Measurements from ENCODE around the gene AKR7A3. TPM values are rescaled to one million over a fixed set of nuclear protein-coding genes. Genes with fewer than 3 reads are reported as not detected.

Gene AKR7A3
- polyA plus RNA-seq, 1 experiment: 0.19 TPM

- Histone ChIP-seq H3K4me3 (ENCODE audit: low read depth, low read length) (no peak overlapping the region), H3K9me3 (ENCODE audit: control insufficient read depth, insufficient read depth, low read length) (no peaks in the 10 kb centered on the region), H3K27me3 (ENCODE audit: control insufficient read depth, insufficient read depth, low read length) (no peaks in the 10 kb centered on the region), H3K27ac (ENCODE audit: low read depth, low read length) (no peak overlapping the region)
- TF ChIP-seq CTCF (IDR thresholded peaks at IDR 0.05; ENCODE audit: low read depth, low read length): no peak
- ChIA-PET POLR2A (interaction anchor here (0.7 kb wide), 1 partner anchor 289 kb away, joined by 3 read pairs; no protein-coding TSS in a partner anchor), CTCF (interaction anchor here (1.0 to 4.4 kb wide), 14 partner anchors 9 to 356 kb away, joined by 3 to 32 read pairs (median 6); partner anchors contain the start of genes EMC1 and MRTO4)
- no peak for DNase-seq (ENCODE audit: low read depth, low spot score)
These were observed 48.7 kb downstream of the AKR7A3 start for GRCh38 chr1:19239876-19240275.

- ChIA-PET POLR2A (no interaction called here), CTCF (no interaction called here)
- TF ChIP-seq CTCF (IDR thresholded peaks at IDR 0.05; ENCODE audit: low read depth, low read length): no peak
- Histone ChIP-seq H3K4me3 (ENCODE audit: low read depth, low read length) (no peak overlapping the region), H3K9me3 (ENCODE audit: control insufficient read depth, insufficient read depth, low read length) (no peaks in the 10 kb centered on the region), H3K27ac (ENCODE audit: low read depth, low read length) (no peak overlapping the region), H3K27me3 (ENCODE audit: control insufficient read depth, insufficient read depth, low read length) (no peaks in the 10 kb centered on the region)
- no peak for DNase-seq (ENCODE audit: low read depth, low spot score)
These were observed 54.3 kb downstream of the AKR7A3 start for GRCh38 chr1:19234224-19234623.

Small RNA genes within 50 kb of the gene (small RNA-seq; reads per million reads assigned to genes)
- gene RNU6-1099P (ENCODE audit: insufficient read length, low read depth): not detected

Other genes with a start within 250 kb of the AKR7A3 start
- 91.9 and 152 TPM in 2 replicates for gene UBR4, start 78.5 kb downstream of the AKR7A3 start, polyA plus RNA-seq (2011; rRNA removed)
- 49.0 and 68.7 TPM in 2 replicates for gene EMC1, start 37.2 kb downstream of the AKR7A3 start, polyA plus RNA-seq (2011; rRNA removed)
- gene MRTO4, start 37.0 kb downstream of the AKR7A3 start, polyA plus RNA-seq (2011; rRNA removed): 29.0 and 30.8 TPM in 2 replicates
- 47.5 and 63.6 TPM in 2 replicates for gene AKR7A2, start 23.4 kb upstream of the AKR7A3 start, polyA plus RNA-seq (2011; rRNA removed)
- gene SLC66A1, start 23.6 kb upstream of the AKR7A3 start, polyA plus RNA-seq (2011; rRNA removed): 11.5 and 16.3 TPM in 2 replicates
- gene CAPZB, start 196.8 kb upstream of the AKR7A3 start, polyA plus RNA-seq (2011; rRNA removed): 292 and 312 TPM in 2 replicates

Measured in AG04450 (cell line).